ENCODE measurements around the gene AMPD2. TPM values are rescaled to one million over a fixed set of nuclear protein-coding genes. Genes with fewer than 3 reads are reported as not detected.

Gene AMPD2
- total and polyA plus RNA-seq, 2 experiments from 2014 or later = 61.3 to 79.3 TPM

DNA sequence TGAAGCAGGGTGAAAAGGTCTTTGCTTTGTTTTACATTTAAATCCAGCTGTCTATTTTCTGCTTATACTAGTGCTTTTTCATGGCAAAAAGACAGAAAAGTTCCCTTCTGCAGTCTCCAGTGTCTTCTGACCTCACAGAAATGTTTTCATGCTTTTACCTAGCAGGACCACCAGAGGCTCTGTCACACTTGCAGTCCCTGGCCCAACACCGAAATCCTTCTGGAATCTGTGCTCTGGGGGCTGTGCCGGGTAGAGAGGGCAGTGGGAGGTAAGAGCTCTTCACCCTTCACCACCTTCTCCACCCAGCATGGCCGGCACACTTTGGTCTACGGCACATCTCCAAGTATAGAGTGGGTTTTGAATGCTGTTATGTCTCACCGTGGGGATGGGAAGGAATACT is 21.0 kb upstream of the AMPD2 start:
- in situ Hi-C loops (cut with MboI) = no loop called here

DNA sequence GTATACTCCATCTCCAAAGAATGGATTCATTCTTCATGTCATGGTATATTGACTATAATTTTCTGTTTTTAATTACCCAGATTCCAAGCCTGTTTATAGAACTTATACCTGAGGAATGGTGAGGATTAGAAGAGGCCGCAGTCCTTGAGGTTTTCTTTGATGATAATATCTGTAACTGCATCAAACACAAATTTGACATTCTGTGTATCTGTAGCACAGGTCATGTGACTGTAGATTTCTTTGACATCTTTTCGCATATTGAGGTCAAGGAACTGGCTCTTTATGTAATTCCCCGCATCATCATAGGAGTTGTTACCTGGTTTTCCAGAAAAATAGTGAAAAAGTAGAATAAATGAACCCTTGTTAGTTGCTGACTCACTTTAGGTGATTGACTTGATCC is 16.4 kb upstream of the AMPD2 start:
- Histone ChIP-seq H2AFZ (no peak overlapping the region), H3K9ac (no peak overlapping the region), H3K4me2 (ENCODE audit: unreplicated experiment) (no peak overlapping the region), H3K9me3 (ENCODE audit: low read depth) (no peaks in the 10 kb centered on the region), H3F3A (ENCODE audit: insufficient read depth) (peaks cover 16% of the 10 kb centered on the region), H3K27me3 (replicated peaks; ENCODE audit: insufficient read depth) (no peaks in the 10 kb centered on the region), H3K4me1 (ENCODE audit: insufficient read depth) (peaks cover 4% of the 10 kb centered on the region), H3K27ac (no peak overlapping the region), H3K79me2 (ENCODE audit: insufficient read depth) (peaks cover 33% of the 10 kb centered on the region), H4K20me1 (ENCODE audit: insufficient read depth) (no peaks in the 10 kb centered on the region), H3K9me2 (ENCODE audit: insufficient read depth) (no peaks in the 10 kb centered on the region), H3K4me3 (no peak overlapping the region), H3K36me3 (ENCODE audit: low read depth) (peaks cover 14% of the 10 kb centered on the region; the same call in 1 of the 2 replicates)
- no peak for DNase-seq
- TF ChIP-seq EZH2phosphoT487 (IDR thresholded peaks at IDR 0.05; ENCODE audit: insufficient read depth, low read depth) = no peak
- TF ChIP-seq EZH2 (IDR thresholded peaks at IDR 0.05; ENCODE audit: insufficient read depth, poor library complexity, severe bottlenecking) = no peak
- WGBS, 2 experiments (ENCODE audit: low coverage in 1 of 2, low lambda C conversion rate in 2 of 2, missing lambda C conversion rate in 2 of 2) = 98 to 100% methylated on average over 3 of the region's 3 CpGs
- in situ Hi-C loops (cut with MboI) = no loop called here

More for the DNA sequence above, 21.0 kb upstream of the AMPD2 start:
- Histone ChIP-seq H3F3A (ENCODE audit: insufficient read depth) (peaks cover 18% of the 10 kb centered on the region), H3K79me2 (ENCODE audit: insufficient read depth) (peaks cover 53% of the 10 kb centered on the region), H2AFZ (no peak overlapping the region), H3K9me3 (ENCODE audit: low read depth) (no peaks in the 10 kb centered on the region), H3K9me2 (ENCODE audit: insufficient read depth) (no peaks in the 10 kb centered on the region), H3K36me3 (ENCODE audit: low read depth) (peaks cover 28% of the 10 kb centered on the region; the same call in 1 of the 2 replicates), H4K20me1 (ENCODE audit: insufficient read depth) (no peaks in the 10 kb centered on the region), H3K4me3 (no peak overlapping the region), H3K9ac (no peak overlapping the region), H3K27ac (no peak overlapping the region), H3K27me3 (replicated peaks; ENCODE audit: insufficient read depth) (no peaks in the 10 kb centered on the region), H3K4me1 (ENCODE audit: insufficient read depth) (peaks cover 21% of the 10 kb centered on the region), H3K4me2 (ENCODE audit: unreplicated experiment) (no peak overlapping the region)
- TF ChIP-seq EZH2phosphoT487 (IDR thresholded peaks at IDR 0.05; ENCODE audit: insufficient read depth, low read depth) (no peak), EZH2 (IDR thresholded peaks at IDR 0.05; ENCODE audit: insufficient read depth, poor library complexity, severe bottlenecking) (no peak)
- 87 to 88% methylated on average over 5 of the region's 5 CpGs for WGBS, 2 experiments (ENCODE audit: low coverage in 1 of 2, low lambda C conversion rate in 2 of 2, missing lambda C conversion rate in 2 of 2)
- peak; percentile 24 for DNase-seq

DNA sequence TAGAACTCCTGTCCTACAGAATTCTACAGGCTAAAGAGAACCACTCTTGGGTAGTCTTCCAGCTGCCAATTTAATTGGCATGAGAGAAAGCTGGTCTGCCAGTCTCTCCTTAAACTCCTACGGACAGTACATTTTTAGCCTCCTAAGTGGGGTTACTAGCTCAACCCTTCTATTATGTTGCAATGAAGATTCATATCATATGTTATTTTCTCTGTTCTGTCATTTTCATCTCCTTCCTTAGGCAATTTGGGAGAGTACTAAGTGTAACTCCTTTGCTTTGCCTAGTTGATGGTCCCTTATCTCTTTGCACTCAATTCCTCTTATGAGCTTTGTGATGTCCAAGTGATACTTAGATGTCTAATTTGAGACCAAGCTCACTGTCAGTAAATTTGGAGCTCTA is 14.3 kb upstream of the AMPD2 start:
- no peak overlapping the region for H3K4me2 ChIP-seq (ENCODE audit: unreplicated experiment)
- peaks cover 17% of the 10 kb centered on the region; the same call in 1 of the 2 replicates for H3K79me2 ChIP-seq (ENCODE audit: insufficient read depth)
- H3K9me2 ChIP-seq (ENCODE audit: insufficient read depth) = no peaks in the 10 kb centered on the region
- H3K4me1 ChIP-seq (ENCODE audit: insufficient read depth) = peaks cover 22% of the 10 kb centered on the region
- H3K27me3 ChIP-seq (replicated peaks; ENCODE audit: insufficient read depth) = no peaks in the 10 kb centered on the region
- H3K4me3 ChIP-seq = no peak overlapping the region
- no peak for TF ChIP-seq EZH2phosphoT487 (IDR thresholded peaks at IDR 0.05; ENCODE audit: insufficient read depth, low read depth)
- no peak for TF ChIP-seq EZH2 (IDR thresholded peaks at IDR 0.05; ENCODE audit: insufficient read depth, poor library complexity, severe bottlenecking)
- no peak overlapping the region for H3K9ac ChIP-seq
- no peaks in the 10 kb centered on the region for H4K20me1 ChIP-seq (ENCODE audit: insufficient read depth)
- H3K27ac ChIP-seq = no peak overlapping the region
- no peaks in the 10 kb centered on the region for H3K9me3 ChIP-seq (ENCODE audit: low read depth)
- no peak for DNase-seq
- in situ Hi-C loops (cut with MboI) = no loop called here
- WGBS, 2 experiments (ENCODE audit: low coverage in 1 of 2, low lambda C conversion rate in 2 of 2, missing lambda C conversion rate in 2 of 2) = 93 to 100% methylated on average over 1 of the region's 1 CpG
- H3K36me3 ChIP-seq (ENCODE audit: low read depth) = 0 out of 2 replicates have a peak, but pooled peaks cover 5% of the 10 kb centered on the region
- no peak overlapping the region for H2AFZ ChIP-seq
- peaks cover 30% of the 10 kb centered on the region for H3F3A ChIP-seq (ENCODE audit: insufficient read depth)

DNA sequence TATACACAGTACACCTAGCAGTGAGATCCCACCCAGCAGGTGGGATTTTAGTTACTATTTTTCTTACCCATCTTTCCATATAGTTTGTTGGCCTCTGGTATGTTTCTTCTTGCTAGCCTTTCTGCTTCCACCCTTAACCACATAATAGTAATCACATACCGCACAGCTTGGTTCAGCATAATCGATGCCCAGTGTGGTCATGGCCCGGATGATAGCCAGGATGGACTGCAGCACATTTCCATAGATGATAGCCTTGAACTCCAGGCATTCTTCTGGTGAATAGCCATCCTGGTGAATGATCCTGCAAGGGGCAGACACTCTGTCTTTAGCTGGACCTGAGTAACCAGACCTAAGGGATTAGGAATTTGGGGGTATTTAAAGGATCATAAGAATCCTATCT is 9.8 kb upstream of the AMPD2 start:
- Histone ChIP-seq H2AFZ (no peak overlapping the region), H3K4me2 (ENCODE audit: unreplicated experiment) (no peak overlapping the region), H3K27ac (peak overlapping the region; percentile 81), H3K27me3 (replicated peaks; ENCODE audit: insufficient read depth) (no peaks in the 10 kb centered on the region), H3K79me2 (ENCODE audit: insufficient read depth) (no peaks in the 10 kb centered on the region), H4K20me1 (ENCODE audit: insufficient read depth) (no peaks in the 10 kb centered on the region), H3K4me3 (no peak overlapping the region), H3K9me2 (ENCODE audit: insufficient read depth) (no peaks in the 10 kb centered on the region), H3K9me3 (ENCODE audit: low read depth) (no peaks in the 10 kb centered on the region), H3K36me3 (ENCODE audit: low read depth) (no peaks in the 10 kb centered on the region), H3K4me1 (ENCODE audit: insufficient read depth) (peaks cover 41% of the 10 kb centered on the region), H3K9ac (0 out of 2 replicates have a peak overlapping the region, but pooled peaks have one; percentile 50), H3F3A (ENCODE audit: insufficient read depth) (peaks cover 46% of the 10 kb centered on the region)
- in situ Hi-C loops (cut with MboI) = no loop called here
- no peak for TF ChIP-seq EZH2 (IDR thresholded peaks at IDR 0.05; ENCODE audit: insufficient read depth, poor library complexity, severe bottlenecking)
- no peak for TF ChIP-seq EZH2phosphoT487 (IDR thresholded peaks at IDR 0.05; ENCODE audit: insufficient read depth, low read depth)
- peak; percentile 34 for DNase-seq
- WGBS, 2 experiments (ENCODE audit: low coverage in 1 of 2, low lambda C conversion rate in 2 of 2, missing lambda C conversion rate in 2 of 2) = 98% methylated on average over 3 of the region's 3 CpGs
